ENCODE results near the gene RETN.

- TF ChIP-seq POLR2A (IDR thresholded peaks at IDR 0.05) = no peak
- no peak for TF ChIP-seq CTCF (IDR thresholded peaks at IDR 0.05)
- no peak for TF ChIP-seq POLR2AphosphoS5 (IDR thresholded peaks at IDR 0.05)
These were observed 23.7 kb upstream of the RETN start for GRCh38 chr19:7645163-7645562.

Measured in gastroesophageal sphincter (tissue), 3 donors.